Kidney epithelial cell (primary cell): Measurements from ENCODE around the gene XPNPEP2. TPM values are rescaled to one million over a fixed set of nuclear protein-coding genes. Genes with fewer than 3 reads are reported as not detected.

Experiments used
- DNase-seq: peaks from one replicate; pipeline ENCODE4 v3.0.0-alpha.2; 2010; ENCODE audit warnings: low read depth
- H3K27me3 ChIP-seq: 2 replicates; pipeline ENCODE4 v1.6.0; 2011; ENCODE audit warnings: low read length; ENCODE audit not compliant: control insufficient read depth, insufficient read depth
- H3K36me3 ChIP-seq: 2 replicates; pipeline ENCODE4 v1.5.1; 2011; ENCODE audit warnings: low read length; ENCODE audit not compliant: control insufficient read depth, insufficient read depth
- H3K4me3 ChIP-seq: 2 replicates; pipeline ENCODE4 v1.5.1; 2011; ENCODE audit warnings: low read depth, mild to moderate bottlenecking, control low read depth, low read length
- total RNA-seq: library from RNA; depleted of rRNA; stranded (reverse); fragments of >200 nt; gene quantifications from 2 replicates; pipeline ENCODE4 v1.2.3, GENCODE V29; 2015
- TF ChIP-seq, protein P1 (sequence below): IDR thresholded peaks from 2 replicates; pipeline ENCODE4 v1.5.1; 2011; ENCODE audit warnings: mild to moderate bottlenecking, moderate library complexity, low read length, control low read depth, inconsistent platforms; ENCODE audit not compliant: insufficient read depth, poor library complexity, severe bottlenecking

The XPNPEP2 gene
- total RNA-seq, 1 donor from 2014 or later = not detected

DNA sequence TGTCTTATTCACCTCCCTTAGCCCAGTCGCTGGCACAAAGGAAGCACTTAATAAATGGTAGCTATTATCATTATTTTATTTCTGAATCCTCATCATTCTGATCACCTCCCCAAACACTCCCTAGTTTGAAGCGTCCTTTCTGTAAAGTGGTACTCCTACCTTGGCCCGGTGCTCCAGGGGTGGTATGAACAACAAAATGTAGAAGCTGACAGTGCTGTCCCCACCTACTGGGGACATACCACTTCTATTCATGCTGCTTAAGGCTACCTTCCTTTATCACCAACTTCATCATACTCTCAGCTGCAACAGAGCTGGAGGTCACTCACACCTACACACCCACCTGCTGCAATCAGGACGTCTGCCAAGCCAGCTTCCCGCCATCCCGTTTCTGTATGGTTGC is 43.2 kb upstream of the XPNPEP2 start:
- TF ChIP-seq, protein P1, sequence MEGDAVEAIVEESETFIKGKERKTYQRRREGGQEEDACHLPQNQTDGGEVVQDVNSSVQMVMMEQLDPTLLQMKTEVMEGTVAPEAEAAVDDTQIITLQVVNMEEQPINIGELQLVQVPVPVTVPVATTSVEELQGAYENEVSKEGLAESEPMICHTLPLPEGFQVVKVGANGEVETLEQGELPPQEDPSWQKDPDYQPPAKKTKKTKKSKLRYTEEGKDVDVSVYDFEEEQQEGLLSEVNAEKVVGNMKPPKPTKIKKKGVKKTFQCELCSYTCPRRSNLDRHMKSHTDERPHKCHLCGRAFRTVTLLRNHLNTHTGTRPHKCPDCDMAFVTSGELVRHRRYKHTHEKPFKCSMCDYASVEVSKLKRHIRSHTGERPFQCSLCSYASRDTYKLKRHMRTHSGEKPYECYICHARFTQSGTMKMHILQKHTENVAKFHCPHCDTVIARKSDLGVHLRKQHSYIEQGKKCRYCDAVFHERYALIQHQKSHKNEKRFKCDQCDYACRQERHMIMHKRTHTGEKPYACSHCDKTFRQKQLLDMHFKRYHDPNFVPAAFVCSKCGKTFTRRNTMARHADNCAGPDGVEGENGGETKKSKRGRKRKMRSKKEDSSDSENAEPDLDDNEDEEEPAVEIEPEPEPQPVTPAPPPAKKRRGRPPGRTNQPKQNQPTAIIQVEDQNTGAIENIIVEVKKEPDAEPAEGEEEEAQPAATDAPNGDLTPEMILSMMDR = no peak

DNA sequence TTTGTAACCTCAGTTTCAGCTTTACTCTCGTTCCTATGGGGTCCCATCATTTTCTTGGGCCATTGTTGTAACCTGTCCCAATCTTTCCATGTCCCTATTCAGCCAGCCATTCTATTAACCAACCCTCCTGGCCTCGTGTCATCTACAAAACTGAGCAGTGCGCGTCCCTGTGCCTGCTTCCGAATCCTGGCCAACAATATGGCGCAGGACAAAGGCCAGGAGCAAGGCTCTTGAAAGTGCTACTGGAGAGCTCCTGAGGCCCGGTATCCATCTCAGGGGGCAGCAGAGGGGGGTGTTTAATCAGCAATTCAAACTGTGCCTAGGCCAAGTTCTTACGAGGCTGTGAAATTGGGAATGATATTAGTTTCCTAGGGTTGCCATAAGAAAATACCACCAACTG is 42.8 kb upstream of the XPNPEP2 start:
- Histone ChIP-seq H3K36me3 (no peaks in the 10 kb centered on the region), H3K27me3 (no peaks in the 10 kb centered on the region), H3K4me3 (no peak overlapping the region)
- no peak for DNase-seq
- TF ChIP-seq, protein P1 = no peak

More for the DNA sequence above, 43.2 kb upstream of the XPNPEP2 start:
- no peak overlapping the region for H3K4me3 ChIP-seq
- no peak for DNase-seq
- H3K27me3 ChIP-seq = no peaks in the 10 kb centered on the region
- H3K36me3 ChIP-seq = no peaks in the 10 kb centered on the region

DNA sequence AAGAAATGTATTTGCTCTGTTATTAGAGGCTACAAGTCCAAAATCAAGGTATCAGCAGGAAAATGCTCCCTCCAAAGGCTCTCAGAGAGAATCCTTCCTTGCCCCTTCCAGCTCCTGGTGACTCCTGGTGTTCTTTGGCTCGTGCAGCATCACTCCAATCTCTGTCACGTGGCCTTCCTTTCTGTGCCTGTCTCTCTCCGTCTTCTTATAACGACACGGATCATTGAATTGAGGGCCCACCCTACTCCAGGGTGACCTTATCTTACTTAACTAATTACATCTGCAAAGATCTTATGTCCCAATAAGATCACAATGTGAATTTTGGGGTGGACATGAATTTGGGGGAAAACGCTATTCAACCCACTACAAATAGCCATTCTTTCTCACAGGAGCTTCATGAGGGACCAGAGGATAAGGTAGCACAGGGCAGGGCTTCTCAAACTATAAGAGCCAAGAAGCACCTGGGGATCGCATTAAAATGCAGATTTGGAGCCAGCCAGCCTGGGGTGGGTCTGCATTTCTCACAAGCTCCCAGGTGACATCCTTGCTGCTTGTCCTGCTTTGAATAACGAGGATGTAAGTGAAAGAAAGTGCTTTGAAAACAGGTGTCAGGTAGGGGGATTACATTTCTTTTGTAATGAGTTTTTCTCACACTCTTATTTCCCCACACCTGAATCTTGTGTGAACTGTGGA is 42.2 kb upstream of the XPNPEP2 start:
- TF ChIP-seq, protein P1 = no peak
- no peak overlapping the region for H3K4me3 ChIP-seq
- H3K36me3 ChIP-seq = no peaks in the 10 kb centered on the region
- no peaks in the 10 kb centered on the region for H3K27me3 ChIP-seq
- no peak for DNase-seq

DNA sequence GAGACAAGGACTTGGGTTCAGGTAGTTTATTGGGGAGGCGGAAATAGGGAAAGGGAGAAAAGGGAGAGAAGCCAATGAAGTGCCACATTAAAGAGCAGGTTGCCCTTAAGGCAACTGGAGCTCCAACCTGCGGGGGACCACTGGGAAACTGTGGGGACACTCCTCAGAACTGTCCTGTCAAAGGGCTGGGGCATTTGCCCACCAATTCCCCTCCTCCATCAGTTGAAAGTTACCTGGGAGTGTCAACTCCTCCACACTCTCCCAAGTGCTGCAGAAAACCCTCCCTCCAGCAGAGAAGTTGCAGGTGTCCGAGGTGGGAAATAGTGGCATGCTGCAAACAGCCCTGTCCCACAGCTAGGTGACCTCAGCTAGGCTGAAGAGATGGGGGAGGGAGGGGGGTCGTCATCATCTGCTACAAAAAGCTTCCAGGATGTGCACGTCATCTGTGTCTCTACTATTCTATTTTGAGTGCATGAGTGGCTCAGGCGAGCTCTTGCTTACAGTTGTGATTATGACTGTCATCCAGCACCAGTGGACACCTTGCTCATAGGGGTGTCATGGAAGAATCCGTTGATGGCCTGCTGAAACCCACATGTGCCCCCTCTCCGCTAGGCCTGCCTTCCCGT is 41.5 kb upstream of the XPNPEP2 start:
- DNase-seq = no peak
- H3K27me3 ChIP-seq = no peaks in the 10 kb centered on the region
- TF ChIP-seq, protein P1 = no peak
- H3K36me3 ChIP-seq = no peaks in the 10 kb centered on the region
- H3K4me3 ChIP-seq = no peak overlapping the region

DNA sequence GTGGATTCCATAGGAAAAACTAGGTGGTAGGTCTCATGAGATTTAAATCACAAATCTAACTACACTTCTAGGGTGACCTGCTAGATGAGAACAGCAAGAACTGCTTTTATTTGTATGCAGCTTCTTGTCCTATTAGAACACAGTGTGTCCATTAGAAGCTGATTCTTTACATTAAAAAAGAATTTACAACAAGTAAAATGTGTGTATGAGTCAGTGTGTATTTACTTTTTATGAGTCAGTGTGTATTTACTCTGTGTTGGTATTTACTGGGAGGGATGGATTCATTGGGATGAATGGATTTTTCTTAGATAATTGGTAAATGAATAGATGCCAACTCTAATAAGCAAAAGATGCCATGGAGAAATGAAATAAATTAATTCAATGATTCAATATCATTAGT is 40.6 kb upstream of the XPNPEP2 start:
- H3K4me3 ChIP-seq = no peak overlapping the region
- DNase-seq = no peak
- H3K36me3 ChIP-seq = no peaks in the 10 kb centered on the region
- TF ChIP-seq, protein P1 = no peak
- no peaks in the 10 kb centered on the region for H3K27me3 ChIP-seq
